KBM-7 (cell line): Measurements from ENCODE around the gene IFI44L.

Experiments used
- DNase-seq: peaks from one replicate; pipeline ENCODE4 v3.0.0-alpha.2; 2015
- in situ Hi-C: fragments of 300-500 bp; cut with MboI; formaldehyde crosslinking; loops from 2 replicates; pipeline ENCODE4 v1.14.3; 2020; ENCODE audit warnings: low sequenced_read_pairs, low pct_unique_long_range_greater_than_20kb, mixed read lengths

The IFI44L gene

GRCh38 chr1:78619803-78620579 is at the start of gene IFI44L:
IFI44L (plus strand) TSS chr1:78620448; CDS start chr1:78627916, 7,468 bp downstream.
- DNase-seq: peak; percentile 48
- in situ Hi-C loops: no loop called here

- in situ Hi-C loops: no loop called here
- DNase-seq: no peak
Observed at GRCh38 chr1:78570539-78570938, 49.7 kb upstream of the IFI44L start.

- in situ Hi-C loops: no loop called here
- DNase-seq: no peak
Observed at GRCh38 chr1:78577257-78578100, 42.8 kb upstream of the IFI44L start.

GRCh38 chr1:78586572-78586971 is 33.7 kb upstream of the IFI44L start:
- no peak for DNase-seq
- in situ Hi-C loops: no loop called here

- in situ Hi-C loops: no loop called here
- no peak for DNase-seq
Observed at GRCh38 chr1:78587211-78587610, 33.0 kb upstream of the IFI44L start.

- in situ Hi-C loops: no loop called here
- no peak for DNase-seq
Observed at GRCh38 chr1:78591971-78592370, 28.3 kb upstream of the IFI44L start.

- in situ Hi-C loops: no loop called here
- DNase-seq: no peak
Observed at GRCh38 chr1:78599294-78599693, 21.0 kb upstream of the IFI44L start.

- DNase-seq: no peak
- in situ Hi-C loops: no loop called here
Observed at GRCh38 chr1:78601068-78601467, 19.2 kb upstream of the IFI44L start.

GRCh38 chr1:78603206-78603605 is 17.0 kb upstream of the IFI44L start:
- DNase-seq: no peak
- in situ Hi-C loops: no loop called here

- in situ Hi-C loops: no loop called here
- DNase-seq: no peak
Observed at GRCh38 chr1:78604643-78605042, 15.6 kb upstream of the IFI44L start.

- in situ Hi-C loops: no loop called here
- no peak for DNase-seq
Observed at GRCh38 chr1:78606274-78606673, 14.0 kb upstream of the IFI44L start.

GRCh38 chr1:78607334-78607927 is 12.8 kb upstream of the IFI44L start:
- in situ Hi-C loops: no loop called here
- DNase-seq: peak; percentile 20

- in situ Hi-C loops: no loop called here
- no peak for DNase-seq
Observed at GRCh38 chr1:78607944-78608343, 12.3 kb upstream of the IFI44L start.

- in situ Hi-C loops: no loop called here
Observed at GRCh38 chr1:78617615-78618026, 2.6 kb upstream of the IFI44L start.

GRCh38 chr1:78619032-78619431 is 1.2 kb upstream of the IFI44L start:
- DNase-seq: no peak
- in situ Hi-C loops: no loop called here

More at GRCh38 chr1:78617615-78618026, 2.6 kb upstream of the IFI44L start:
- peak; percentile 80 for DNase-seq

GRCh38 chr1:78619446-78619802 is 824 bp upstream of the IFI44L start:
- DNase-seq: no peak
- in situ Hi-C loops: no loop called here

GRCh38 chr1:78620666-78621065 is 418 bp downstream of the IFI44L start:
- in situ Hi-C loops: no loop called here
- no peak for DNase-seq

GRCh38 chr1:78622548-78622947 is 2.3 kb downstream of the IFI44L start:
- in situ Hi-C loops: no loop called here

GRCh38 chr1:78624035-78624434 is 3.8 kb downstream of the IFI44L start:
- in situ Hi-C loops: no loop called here
- DNase-seq: no peak

More at GRCh38 chr1:78622548-78622947, 2.3 kb downstream of the IFI44L start:
- DNase-seq: no peak

- DNase-seq: no peak
- in situ Hi-C loops: no loop called here
Observed at GRCh38 chr1:78627321-78627720, 7.1 kb downstream of the IFI44L start.
